Activated T-cell treated with anti-CD3 and anti-CD28 coated beads, Interleukin-2, amount 50 U/mL, for 72 hours (primary cell): Measurements from ENCODE around the gene OCRL. TPM values are rescaled to one million over a fixed set of nuclear protein-coding genes. Genes with fewer than 3 reads are reported as not detected.
A peak's percentile ranks its signal among the peaks of the same experiment; 100 is the strongest.

Experiments
- ATAC-seq, 2 donors: fragments of 150-1000 bp; cut with Tn5 transposase; replicated peaks in 1 of 2; 2 replicates each; pipeline ENCODE4 v1.10.0; 2021; ENCODE audit warnings: moderate library complexity in 2 of 2, mild to moderate bottlenecking in 1 of 2
- DNase-seq, 2 donors: peaks; one replicate each; pipeline ENCODE4 v3.0.0; 2021 to 2022; ENCODE audit warnings: mixed read lengths in 1 of 2
- H3K27ac Mint-ChIP-seq: one replicate; pipeline ENCODE4 v1.8.0; 2022; ENCODE audit warnings: mild to moderate bottlenecking, moderate library complexity, mixed read lengths
- H3K27me3 Mint-ChIP-seq: one replicate; pipeline ENCODE4 v1.8.0; 2022; ENCODE audit warnings: low read depth, mixed read lengths
- H3K36me3 Mint-ChIP-seq, 2 donors: one replicate each; pipeline ENCODE4 v1.8.0; 2022; ENCODE audit warnings: mixed read lengths in 2 of 2, mild to moderate bottlenecking in 1 of 2; ENCODE audit not compliant: insufficient read depth in 2 of 2
- H3K4me1 Mint-ChIP-seq: one replicate; pipeline ENCODE4 v1.8.0; 2022; ENCODE audit warnings: low read depth, mixed read lengths
- H3K4me3 Mint-ChIP-seq, 2 donors: one replicate each; pipeline ENCODE4 v1.8.0; 2022; ENCODE audit warnings: mild to moderate bottlenecking in 2 of 2, mixed read lengths in 2 of 2, moderate library complexity in 2 of 2
- H3K9me3 Mint-ChIP-seq, 2 donors: one replicate each; pipeline ENCODE4 v1.8.0; 2022; ENCODE audit warnings: mixed read lengths in 2 of 2
- total RNA-seq, 2 donors: library from RNA; stranded (reverse); gene quantifications; one replicate each; pipeline ENCODE4 v1.2.3, GENCODE V29; 2022

Gene OCRL
- 1 to 10 TPM; 3.1 to 4.7 TPM for total RNA-seq

DNA sequence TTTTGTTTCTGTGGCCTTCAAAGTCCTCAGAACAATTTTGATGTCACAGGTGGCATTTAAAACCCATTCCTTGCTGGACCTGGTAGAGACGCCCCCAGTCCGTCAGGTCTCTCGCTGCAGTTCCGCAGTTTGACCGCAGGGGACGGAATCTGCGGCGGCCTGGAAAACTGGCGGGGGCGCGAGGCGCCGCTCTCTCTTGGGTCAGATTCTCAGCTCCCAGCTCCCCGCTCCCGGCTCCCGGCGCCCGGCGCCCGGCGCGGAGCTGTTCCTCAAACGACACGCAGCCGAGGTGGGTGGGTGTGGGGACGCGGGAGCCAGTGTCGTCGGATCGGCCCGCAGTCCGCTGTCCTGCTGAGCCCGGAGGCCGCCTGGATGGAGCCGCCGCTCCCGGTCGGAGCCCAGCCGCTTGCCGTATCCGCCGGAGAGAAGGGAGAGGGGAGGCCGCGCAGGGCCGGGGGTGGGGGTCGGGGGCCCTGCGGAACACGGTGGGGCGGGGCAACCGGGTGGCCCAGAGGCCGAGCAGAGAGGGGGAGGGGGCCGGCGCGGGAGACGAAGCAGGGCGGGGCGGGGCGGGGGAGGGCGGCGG lies at the start of gene OCRL:
Gene OCRL (plus strand): TSS at position 192 of the 586 bp plus-strand sequence. CDS start 181 bp downstream, at position 373.
- no peaks in the 10 kb centered on the region for H3K9me3 Mint-ChIP-seq
- H3K27ac Mint-ChIP-seq: no peak within 1 kb of the TSS
- DNase-seq (peak; percentile 57), ATAC-seq (peak; percentile 87 to 90)
- H3K4me3 Mint-ChIP-seq: peak within 1 kb of the TSS; percentile 68 to 69
- peaks cover 25% of the 10 kb centered on the region for H3K27me3 Mint-ChIP-seq
- no peaks in the 10 kb centered on the region for H3K36me3 Mint-ChIP-seq
- peaks cover 2% of the 10 kb centered on the region for H3K4me1 Mint-ChIP-seq

DNA sequence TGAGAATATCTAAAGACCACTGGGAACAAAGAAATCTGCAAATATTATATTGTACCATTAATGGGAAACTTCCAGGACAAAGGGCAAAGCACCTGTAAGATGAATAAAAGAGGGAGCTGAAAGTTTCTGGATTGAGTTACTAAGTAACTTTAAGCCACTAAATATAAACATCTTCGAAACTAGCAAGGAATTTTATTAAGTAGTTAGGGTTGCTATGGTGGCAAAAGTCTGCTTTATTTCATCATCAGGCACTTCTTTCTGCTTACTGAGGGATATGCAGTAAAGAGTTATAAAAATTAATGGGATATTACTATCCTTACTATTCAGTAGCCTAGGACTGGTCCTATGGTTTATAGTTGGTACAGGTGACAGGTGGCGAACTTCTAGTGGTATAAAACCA lies 49.7 kb upstream of the OCRL start:
- no peaks in the 10 kb centered on the region for H3K36me3 Mint-ChIP-seq
- H3K27me3 Mint-ChIP-seq: no peaks in the 10 kb centered on the region

DNA sequence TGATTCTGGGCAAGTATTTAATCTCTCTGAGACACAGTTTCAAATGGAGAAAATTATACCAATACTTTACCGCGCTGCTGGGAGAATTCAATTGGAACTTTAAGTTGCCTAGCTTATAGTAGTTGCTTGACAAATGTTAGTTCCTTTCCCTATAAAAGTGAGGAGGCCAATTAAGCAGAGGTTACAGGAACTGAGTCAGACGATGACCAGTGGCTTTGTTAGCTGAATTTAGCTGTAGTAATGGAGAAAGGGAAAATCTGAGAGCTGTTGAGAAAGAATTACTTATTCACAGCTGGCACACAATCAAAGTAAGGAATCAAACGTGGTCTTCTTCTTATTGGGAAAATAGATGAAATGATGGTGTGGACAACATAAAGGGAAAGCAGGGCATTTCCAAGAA lies 46.4 kb upstream of the OCRL start:
- no peaks in the 10 kb centered on the region for H3K9me3 Mint-ChIP-seq
- H3K27me3 Mint-ChIP-seq: no peaks in the 10 kb centered on the region
- ATAC-seq (no peak), DNase-seq (no peak)
- no peak overlapping the region for H3K27ac Mint-ChIP-seq
- H3K36me3 Mint-ChIP-seq: no peaks in the 10 kb centered on the region
- H3K4me3 Mint-ChIP-seq: no peak overlapping the region
- no peaks in the 10 kb centered on the region for H3K4me1 Mint-ChIP-seq

More for the DNA sequence above, 49.7 kb upstream of the OCRL start:
- ATAC-seq (no peak), DNase-seq (no peak)
- Mint-ChIP-seq H3K4me3 (no peak overlapping the region), H3K4me1 (no peaks in the 10 kb centered on the region), H3K27ac (no peak overlapping the region), H3K9me3 (no peaks in the 10 kb centered on the region)

DNA sequence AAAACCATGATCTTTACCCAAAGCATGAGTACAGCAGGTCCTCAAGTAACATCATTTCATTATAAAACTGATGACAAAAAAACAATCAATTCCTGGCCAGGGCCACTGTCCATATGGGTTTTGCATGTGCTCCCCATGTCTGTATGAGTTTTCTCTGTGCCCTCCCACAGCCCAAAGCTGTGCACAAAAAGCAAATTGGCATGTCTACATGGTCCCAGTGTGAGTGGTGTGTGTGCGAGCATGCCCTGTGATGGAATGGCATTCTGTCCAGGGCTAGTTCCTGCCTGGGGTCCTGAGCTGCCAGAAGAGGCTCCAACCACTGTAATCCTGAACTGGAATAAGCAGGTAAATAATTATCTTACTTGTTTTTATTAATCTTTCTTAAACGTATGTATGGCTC lies 45.2 kb upstream of the OCRL start:
- DNase-seq (no peak), ATAC-seq (no peak)
- Mint-ChIP-seq H3K27ac (no peak overlapping the region), H3K4me3 (no peak overlapping the region), H3K27me3 (no peaks in the 10 kb centered on the region), H3K36me3 (no peaks in the 10 kb centered on the region), H3K9me3 (no peaks in the 10 kb centered on the region), H3K4me1 (no peaks in the 10 kb centered on the region)

DNA sequence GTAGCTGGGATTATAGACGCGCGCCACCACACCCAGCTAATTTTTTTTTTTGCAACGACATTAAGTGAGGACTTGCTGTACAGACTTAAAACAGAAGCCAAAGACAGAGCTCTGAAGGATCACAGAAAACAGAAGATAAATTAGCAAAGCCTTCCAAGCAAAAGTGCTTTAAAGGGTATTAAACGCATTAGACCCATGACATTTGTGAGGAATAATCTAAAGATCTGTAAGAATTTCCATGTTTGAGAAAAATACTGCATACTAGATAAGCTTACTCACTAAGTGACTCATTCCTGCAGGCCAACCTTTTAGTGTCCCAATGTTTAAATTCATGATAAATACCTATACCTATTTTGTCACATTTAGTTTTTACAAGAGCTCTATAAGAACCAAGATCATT lies 44.2 kb upstream of the OCRL start:
- H3K4me3 Mint-ChIP-seq: no peak overlapping the region
- ATAC-seq (no peak), DNase-seq (no peak)
- no peak overlapping the region for H3K27ac Mint-ChIP-seq
- H3K4me1 Mint-ChIP-seq: no peaks in the 10 kb centered on the region
- H3K27me3 Mint-ChIP-seq: no peaks in the 10 kb centered on the region
- H3K9me3 Mint-ChIP-seq: no peaks in the 10 kb centered on the region
- H3K36me3 Mint-ChIP-seq: no peaks in the 10 kb centered on the region

DNA sequence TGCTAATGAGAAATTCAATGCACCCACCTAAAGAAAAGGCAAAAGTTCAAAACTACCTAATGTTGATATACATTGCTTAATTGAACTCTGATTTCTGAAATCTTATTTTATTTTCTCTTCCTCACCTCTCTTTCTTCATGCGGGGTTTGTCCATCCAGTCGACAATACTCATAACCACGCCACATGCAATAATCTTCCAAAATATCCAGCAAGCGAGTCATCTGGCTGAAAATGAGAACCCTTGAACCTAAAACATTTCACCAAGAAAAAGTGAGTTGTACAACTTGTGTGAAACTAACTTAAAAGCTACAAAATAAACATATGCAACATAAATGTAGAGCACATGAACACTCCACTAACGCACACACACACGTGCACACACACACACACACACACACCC lies 43.4 kb upstream of the OCRL start:
- no peaks in the 10 kb centered on the region for H3K4me1 Mint-ChIP-seq
- no peaks in the 10 kb centered on the region for H3K27me3 Mint-ChIP-seq
- ATAC-seq: no peak
- H3K36me3 Mint-ChIP-seq: no peaks in the 10 kb centered on the region
- no peaks in the 10 kb centered on the region for H3K9me3 Mint-ChIP-seq
- no peak for DNase-seq
- no peak overlapping the region for H3K4me3 Mint-ChIP-seq
- H3K27ac Mint-ChIP-seq: no peak overlapping the region

DNA sequence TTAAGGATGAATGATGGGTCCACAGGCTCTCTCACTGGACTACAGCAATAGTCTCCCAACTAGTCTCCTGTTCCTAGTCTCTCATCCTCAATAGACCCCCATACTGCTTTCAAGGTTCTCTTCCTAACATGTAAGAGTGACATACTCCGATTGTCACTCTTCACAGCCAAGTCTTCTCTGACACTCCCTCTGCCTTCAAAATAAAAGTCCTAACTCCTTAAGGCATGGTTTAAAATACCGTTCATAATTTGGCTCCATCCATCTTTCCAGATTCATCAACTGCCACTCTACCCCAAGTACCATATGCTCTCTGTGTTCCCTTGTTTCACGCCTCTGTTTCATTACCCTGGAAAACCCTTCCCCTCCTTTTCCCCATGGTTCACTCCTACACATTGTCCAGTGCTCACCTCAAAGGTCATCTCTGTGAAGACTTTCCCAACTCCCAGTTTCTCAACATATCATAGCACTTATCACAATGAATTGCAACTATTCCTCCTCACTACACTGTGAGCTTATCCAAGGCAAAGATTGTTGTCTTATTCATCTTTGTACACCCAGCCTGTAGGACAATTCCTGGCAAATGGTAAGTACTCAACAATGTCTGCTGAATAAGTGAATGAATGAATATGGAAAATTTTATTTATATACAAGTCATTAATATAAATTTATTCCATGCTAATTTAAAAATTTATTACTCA lies 42.8 kb upstream of the OCRL start:
- H3K27ac Mint-ChIP-seq: no peak overlapping the region
- DNase-seq (no peak), ATAC-seq (no peak)
- H3K9me3 Mint-ChIP-seq: no peaks in the 10 kb centered on the region
- no peaks in the 10 kb centered on the region for H3K27me3 Mint-ChIP-seq
- no peak overlapping the region for H3K4me3 Mint-ChIP-seq
- H3K36me3 Mint-ChIP-seq: no peaks in the 10 kb centered on the region
- H3K4me1 Mint-ChIP-seq: no peaks in the 10 kb centered on the region

DNA sequence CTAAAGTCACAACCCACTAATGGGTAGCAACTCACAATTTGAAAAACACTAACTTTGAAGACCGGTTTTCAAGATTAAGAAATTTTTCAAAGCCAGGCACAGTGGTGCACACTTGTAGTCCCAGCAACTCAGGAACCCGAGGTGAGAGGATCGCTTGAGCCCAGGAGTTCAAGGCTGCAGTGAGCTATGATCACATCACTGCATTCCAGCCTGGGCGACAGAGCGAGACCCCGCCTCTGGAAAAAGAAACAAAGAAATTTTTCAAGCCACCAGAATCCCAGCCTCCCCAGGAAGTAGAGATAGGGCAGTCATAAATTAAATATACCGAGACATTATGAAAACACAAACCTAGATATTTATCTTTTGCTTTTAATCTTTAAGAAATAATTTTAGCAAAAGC lies 29.7 kb upstream of the OCRL start:
- DNase-seq: no peak
- peaks cover 19% of the 10 kb centered on the region for H3K27me3 Mint-ChIP-seq
- no peak overlapping the region for H3K4me3 Mint-ChIP-seq
- H3K9me3 Mint-ChIP-seq: no peaks in the 10 kb centered on the region
- no peaks in the 10 kb centered on the region for H3K4me1 Mint-ChIP-seq
- H3K27ac Mint-ChIP-seq: no peak overlapping the region
- ATAC-seq: no peak
- no peaks in the 10 kb centered on the region for H3K36me3 Mint-ChIP-seq

DNA sequence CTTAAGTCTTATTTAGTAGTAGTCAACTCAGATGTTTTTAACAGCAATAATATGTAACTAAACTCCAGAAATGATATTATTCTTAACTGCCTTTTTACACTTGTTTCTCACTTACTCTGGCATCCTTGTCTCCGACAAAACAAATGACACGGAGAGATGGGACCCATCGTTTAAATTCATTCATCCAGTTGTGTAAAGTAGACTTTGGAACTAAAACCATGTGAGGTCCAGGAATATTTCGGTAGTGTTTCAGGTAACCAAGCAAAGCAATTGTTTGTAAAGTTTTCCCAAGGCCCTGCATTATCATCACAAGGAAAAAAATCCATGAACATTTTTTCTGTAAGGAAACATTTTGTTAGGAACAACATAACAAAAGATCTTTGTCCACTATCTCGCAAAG lies 28.4 kb upstream of the OCRL start:
- H3K4me1 Mint-ChIP-seq: no peaks in the 10 kb centered on the region
- no peaks in the 10 kb centered on the region for H3K36me3 Mint-ChIP-seq
- ATAC-seq: no peak
- no peaks in the 10 kb centered on the region for H3K9me3 Mint-ChIP-seq
- no peak overlapping the region for H3K27ac Mint-ChIP-seq
- H3K27me3 Mint-ChIP-seq: peaks cover 22% of the 10 kb centered on the region
- H3K4me3 Mint-ChIP-seq: no peak overlapping the region
- DNase-seq: no peak

DNA sequence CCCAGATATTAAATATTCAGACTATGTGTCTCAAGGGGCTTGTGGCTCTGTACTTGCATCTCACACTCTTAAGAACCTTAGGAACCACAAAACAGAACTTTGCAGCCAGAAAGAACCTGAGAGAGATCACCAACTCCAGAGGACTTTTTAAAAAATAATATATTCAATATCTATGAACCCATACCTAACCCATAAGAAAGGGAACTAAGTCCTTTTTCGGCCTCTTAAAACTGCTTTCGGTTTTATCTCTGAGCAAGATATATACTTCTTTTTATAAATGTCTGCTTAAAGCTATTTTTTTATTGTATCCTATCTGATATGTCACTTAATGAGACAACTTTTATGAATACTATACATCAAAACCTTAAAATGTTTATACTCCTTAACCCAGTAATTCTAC lies 27.6 kb upstream of the OCRL start:
- H3K27me3 Mint-ChIP-seq: peaks cover 19% of the 10 kb centered on the region
- H3K27ac Mint-ChIP-seq: no peak overlapping the region
- no peaks in the 10 kb centered on the region for H3K36me3 Mint-ChIP-seq
- no peaks in the 10 kb centered on the region for H3K4me1 Mint-ChIP-seq
- no peak for ATAC-seq
- H3K9me3 Mint-ChIP-seq: no peaks in the 10 kb centered on the region
- no peak for DNase-seq
- no peak overlapping the region for H3K4me3 Mint-ChIP-seq

DNA sequence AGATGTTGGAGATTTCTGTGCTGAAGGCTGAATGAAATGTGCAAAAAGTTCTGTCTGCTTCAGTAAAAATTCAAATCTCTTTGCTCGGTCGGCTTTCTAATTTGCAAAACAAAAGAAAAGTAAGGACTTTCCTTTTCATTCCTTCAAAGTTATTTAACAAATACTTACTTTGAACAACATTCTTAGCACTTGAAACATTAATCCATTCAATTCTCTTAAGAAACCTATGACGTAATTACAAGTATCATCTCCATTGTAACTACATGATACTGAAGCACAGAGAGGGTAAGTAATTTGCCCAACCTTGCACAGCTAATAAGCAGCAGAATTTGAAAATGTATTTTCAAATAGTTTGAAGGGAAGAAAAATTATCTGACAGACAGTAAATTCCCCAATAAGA lies 23.7 kb upstream of the OCRL start:
- ATAC-seq: no peak
- Mint-ChIP-seq H3K27ac (no peak overlapping the region), H3K4me3 (no peak overlapping the region), H3K36me3 (no peaks in the 10 kb centered on the region), H3K4me1 (no peaks in the 10 kb centered on the region), H3K9me3 (no peaks in the 10 kb centered on the region), H3K27me3 (peaks cover 22% of the 10 kb centered on the region)
- no peak for DNase-seq

DNA sequence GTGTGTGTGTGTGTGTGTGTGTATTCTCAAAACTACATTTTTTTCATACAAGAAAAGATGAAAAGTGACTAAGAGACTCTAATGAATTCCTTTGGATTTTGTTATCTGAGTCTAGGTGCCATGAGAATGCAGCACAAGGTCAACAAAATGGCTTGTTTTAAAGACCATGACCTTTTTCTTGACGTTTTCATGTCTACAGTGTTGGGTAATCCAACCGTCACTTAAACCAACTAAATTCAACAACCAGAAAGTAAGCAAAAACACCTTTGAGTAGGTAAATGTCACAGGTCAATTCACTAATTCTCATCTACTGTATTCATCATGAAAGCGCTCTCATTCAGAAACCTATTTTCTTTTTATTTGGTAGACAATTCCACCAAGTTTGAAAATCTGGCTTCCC lies 19.9 kb upstream of the OCRL start:
- DNase-seq (no peak), ATAC-seq (no peak)
- no peaks in the 10 kb centered on the region for H3K36me3 Mint-ChIP-seq
- peaks cover 4% of the 10 kb centered on the region for H3K4me1 Mint-ChIP-seq
- H3K9me3 Mint-ChIP-seq: no peaks in the 10 kb centered on the region
- no peak overlapping the region for H3K4me3 Mint-ChIP-seq
- H3K27me3 Mint-ChIP-seq: peaks cover 37% of the 10 kb centered on the region
- H3K27ac Mint-ChIP-seq: no peak overlapping the region

DNA sequence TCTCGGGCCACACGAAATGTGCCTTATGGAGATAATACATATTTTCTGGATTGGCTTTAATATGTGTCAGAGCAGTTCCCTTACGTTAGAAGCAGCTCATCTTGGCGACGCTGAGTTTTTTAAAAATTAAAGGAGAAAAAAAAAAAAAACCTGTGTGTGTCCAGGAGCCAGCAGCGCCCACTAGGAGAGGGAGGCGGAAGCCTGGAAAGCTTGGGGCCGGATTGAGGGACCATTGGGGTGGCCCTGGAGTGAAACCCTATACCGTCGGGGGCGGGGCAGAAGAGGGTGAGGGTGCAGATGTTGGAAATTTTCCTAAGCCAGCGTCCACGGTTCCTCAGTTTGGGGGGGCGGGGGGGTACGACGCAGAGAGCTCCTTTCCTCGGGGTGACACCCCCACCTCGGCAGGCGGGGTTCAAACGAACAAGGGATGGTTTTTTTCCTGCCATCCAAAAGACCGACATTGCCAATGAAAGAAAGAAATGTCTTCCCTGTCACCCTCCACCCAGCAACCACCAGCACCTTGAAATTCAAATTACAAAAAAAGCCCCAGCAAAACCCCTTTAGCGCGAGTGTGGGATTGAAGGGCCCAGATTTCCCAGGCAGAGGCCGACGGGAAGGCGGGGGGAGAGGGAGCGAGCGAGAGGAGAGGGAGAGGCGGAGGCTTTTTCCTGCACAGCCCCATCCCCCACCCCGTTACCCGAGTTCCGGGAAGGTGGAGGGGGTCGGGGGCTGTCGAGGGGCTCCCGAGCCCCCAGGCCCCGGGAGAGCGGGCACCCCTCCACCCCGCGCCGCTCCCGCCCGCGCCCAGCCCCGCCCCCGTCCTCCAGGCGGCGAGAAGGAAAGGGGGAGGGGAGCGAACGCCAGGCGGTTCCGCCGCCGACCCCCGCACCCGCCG lies 17.6 kb upstream of the OCRL start:
- H3K9me3 Mint-ChIP-seq: no peaks in the 10 kb centered on the region
- H3K4me1 Mint-ChIP-seq: peaks cover 4% of the 10 kb centered on the region
- H3K36me3 Mint-ChIP-seq: no peaks in the 10 kb centered on the region
- ATAC-seq (peak; percentile 32 to 35), DNase-seq (peak in 1 of 2 donors; percentile 1)
- peak overlapping the region; percentile 86 to 87 for H3K4me3 Mint-ChIP-seq
- peak overlapping the region; percentile 57 for H3K27ac Mint-ChIP-seq
- peaks cover 32% of the 10 kb centered on the region for H3K27me3 Mint-ChIP-seq
